ENCODE results near the gene TTC3.

The TTC3 gene

DNA sequence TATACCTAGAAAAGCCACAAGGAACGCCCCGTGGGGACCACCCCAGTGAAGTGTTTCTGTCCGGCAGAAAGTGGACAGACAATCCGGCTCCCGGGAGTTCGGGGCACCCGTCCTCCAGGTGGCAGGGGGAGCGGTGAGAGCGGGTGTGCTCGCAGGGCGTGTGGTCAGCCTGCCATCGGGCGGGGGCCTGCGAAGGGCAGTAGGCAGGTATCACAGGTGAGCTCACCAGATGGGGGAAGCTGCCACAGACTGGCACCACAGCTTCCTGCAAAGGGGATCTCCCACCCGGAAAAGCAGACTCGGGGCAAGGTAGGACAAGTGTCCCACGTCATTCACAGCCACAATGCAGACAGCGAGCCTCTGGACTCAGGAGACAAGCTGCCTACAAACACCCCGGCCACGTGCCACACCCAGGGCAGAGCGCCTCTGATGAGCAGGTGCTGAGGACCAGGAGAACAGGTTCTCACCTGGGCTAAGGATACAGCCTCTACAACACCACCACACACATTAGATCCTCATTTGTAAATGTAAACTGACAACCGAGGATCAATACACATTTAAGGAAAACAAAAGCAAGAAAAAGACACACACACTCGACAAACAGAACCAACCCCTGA, 157.7 kb downstream of the TTC3 start:
- DNase-seq = no peak

DNA sequence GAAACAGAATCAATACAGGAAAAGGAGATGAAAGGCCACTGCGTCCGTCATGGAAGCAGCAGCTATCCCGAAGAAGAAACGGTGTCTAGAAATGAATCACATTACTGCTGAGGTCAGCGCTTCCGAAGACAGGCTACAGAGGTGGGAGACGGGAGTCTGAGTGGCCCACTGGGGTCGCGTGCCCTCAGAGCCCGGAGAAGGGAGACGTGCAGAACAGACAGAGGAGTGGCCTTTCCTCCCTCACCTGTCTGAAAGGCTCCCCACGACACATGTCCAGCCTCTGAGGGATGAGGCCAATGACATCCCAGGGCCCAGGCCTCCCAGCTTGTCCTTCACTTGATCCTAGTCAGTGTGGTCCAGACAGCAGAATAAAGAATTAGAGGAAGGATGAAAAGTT, 158.2 kb downstream of the TTC3 start:
- DNase-seq = no peak

DNA sequence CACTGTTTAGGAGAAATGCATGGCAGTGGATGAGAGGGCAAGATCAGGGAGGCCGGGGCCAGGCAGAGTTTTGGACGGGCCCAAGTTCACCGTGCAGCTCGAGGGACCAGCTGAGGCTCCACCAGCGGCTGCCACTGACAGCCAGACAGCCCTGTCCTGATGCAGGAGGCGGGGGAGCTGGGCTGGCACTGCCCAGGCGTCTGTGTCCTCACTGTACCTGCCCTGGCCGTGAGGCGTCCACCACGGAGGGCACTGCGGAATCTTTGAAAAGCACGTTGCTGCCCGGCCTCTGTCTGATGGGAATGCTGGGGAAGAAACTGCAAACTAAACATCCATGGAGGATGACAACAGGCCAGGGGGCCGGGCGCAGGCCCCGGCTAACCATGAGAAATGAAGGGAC, 158.6 kb downstream of the TTC3 start:
- no peak for DNase-seq

DNA sequence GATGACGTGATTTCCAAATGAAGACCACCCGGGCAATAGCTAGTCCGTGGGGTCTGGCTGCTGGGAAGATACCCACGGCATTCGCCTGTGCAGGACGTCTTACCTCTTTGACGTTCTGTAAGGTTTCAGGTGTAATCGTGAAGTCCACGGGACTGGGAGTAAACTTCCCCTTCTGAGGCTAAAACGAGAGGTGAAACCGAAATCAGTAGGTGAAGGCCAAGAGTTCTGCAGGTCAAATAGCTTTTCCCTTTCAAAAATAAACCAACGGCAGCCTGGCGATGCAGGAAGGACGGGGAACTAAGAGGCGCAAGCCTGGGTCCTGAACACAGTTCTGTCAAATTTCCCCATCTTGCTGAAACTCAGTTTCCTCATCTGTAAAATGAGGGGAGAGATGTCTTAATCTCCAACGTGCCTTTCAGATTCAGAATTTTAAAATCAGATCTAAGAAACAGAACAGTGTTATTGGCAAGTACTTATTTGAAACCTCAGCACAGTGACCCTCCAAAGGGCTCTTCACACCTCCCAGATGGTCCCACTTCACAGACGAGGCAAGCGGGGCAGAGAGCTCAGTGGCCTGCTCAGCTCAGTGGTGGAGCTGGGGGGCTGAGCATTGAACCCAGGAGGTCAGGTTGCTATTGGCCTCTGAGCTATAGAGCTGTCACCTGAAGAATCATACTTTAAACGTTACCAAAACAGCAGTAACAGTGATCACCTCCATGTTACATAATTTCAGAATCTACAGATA, 159.4 kb downstream of the TTC3 start:
- DNase-seq = no peak

DNA sequence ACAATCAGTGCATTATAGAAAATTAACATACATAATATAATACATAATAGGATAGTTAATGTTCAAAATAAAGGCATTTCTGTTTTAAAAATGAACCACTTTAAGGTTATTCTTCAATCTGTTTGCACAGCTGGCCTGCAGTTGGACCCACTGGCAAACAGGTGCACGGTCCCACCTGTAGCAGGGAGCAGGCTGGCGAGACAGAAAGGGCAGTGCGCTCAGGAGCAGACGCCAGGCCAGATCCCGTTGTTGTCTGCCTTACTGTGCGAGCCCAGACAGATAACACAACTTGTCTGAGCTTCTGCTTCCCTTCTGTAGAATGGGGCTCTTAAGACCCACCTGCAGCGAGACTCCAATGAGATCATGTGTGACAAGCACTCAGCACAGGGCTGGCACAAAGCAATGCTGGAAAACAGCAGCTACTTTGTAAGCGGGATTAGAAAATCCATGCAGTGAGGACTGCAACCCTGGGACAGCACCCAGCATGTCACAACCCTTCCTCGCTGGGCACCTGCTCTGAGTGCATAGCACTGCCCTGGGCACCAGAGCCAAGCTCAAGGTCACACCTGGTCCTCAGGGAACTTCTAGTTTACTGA, 160.6 kb downstream of the TTC3 start:
- no peak for DNase-seq

DNA sequence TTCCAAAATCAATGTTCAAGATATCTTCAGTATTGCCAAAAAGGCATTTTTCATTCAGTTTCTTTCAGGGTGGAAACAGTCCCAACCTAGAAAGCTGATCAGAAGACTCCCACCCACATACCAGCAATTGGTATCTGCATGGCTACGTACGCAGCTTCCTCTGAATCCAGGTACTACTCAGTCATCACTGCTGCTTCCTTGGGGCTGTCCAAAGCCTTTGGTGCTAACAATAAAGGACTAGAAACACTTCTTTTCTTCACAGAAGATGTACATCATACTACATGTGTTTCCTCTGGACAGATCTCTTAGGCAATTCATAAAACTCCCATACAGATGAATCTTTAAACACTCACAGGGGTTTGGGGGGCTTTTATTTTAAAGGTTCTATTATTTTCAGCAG, 164.3 kb downstream of the TTC3 start:
- no peak for DNase-seq

DNA sequence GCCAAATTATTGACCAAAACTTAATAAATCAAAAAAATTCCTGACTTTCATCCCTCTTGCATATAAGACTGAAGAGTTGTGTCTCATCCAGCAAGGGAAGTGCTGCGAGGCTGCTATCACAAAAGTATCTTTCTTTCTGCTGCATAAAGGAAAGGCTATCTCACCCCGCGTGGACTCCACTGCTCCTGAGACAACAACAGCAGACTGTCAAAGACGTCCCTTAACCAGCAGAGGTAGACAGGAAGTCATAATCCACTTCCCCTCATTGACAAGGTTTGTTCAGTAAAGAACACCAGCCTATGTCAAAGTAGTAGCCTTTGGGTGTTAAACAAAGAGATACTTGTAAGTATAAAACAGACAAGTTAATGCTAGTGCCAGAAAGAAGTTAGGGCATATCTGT, 164.7 kb downstream of the TTC3 start:
- no peak for DNase-seq

DNA sequence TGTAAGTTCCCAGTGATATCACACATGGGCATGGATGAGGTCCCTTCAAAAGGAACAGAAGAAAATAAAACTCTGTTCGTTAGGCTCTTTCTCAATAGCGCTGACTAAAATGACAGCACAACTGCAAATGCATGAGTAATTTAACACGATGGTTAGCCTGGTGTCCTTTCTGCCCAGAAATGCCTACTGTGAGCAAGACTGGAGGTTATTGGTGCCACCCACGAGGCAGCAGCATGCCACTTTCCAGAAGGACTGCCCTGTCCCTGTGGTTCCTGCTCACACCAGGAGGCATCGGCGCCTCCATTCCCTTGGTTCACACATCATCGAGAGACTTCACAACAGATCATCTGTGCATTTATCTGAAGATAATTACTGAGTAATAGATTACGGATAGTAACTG, 167.9 kb downstream of the TTC3 start:
- no peak for DNase-seq

DNA sequence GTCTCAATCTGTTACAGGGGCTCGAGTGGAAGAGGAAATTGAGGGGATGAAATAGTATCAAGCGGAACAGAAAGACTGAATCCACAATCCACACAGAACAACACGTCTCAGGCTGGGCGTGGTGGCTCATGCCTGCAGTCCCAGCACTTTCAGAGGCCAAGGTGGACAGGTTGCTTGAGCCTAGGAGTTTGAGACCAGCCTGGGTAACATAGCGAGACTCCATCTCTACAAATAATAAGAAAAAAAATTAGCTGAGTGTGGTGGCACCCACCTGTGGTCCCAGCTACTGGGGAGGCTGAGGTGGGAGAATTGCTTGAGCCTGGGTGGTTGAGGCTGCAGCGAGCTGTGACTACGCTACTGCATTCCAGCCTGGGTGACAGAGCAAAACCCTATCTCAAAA, 168.4 kb downstream of the TTC3 start:
- no peak for DNase-seq

DNA sequence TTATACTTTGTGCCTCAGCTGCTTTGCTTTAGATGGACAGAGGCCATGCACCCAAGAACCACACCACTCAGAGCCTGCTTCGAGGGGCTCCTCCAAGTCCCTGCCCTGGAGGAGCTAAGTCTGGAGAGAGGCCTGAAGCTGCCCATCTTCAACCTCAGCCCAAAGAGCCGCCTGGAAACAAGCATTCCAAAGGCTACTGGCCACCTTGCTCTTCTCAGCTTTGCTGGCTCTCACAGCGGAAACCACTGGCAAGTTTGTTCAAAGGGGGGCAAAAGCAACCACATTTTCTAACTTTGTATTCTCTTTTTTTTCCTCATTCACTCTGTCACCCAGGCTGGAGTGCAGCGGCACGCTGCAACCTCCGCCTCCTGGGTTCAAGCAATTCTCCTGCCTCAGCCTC, 170.9 kb downstream of the TTC3 start:
- DNase-seq = no peak

DNA sequence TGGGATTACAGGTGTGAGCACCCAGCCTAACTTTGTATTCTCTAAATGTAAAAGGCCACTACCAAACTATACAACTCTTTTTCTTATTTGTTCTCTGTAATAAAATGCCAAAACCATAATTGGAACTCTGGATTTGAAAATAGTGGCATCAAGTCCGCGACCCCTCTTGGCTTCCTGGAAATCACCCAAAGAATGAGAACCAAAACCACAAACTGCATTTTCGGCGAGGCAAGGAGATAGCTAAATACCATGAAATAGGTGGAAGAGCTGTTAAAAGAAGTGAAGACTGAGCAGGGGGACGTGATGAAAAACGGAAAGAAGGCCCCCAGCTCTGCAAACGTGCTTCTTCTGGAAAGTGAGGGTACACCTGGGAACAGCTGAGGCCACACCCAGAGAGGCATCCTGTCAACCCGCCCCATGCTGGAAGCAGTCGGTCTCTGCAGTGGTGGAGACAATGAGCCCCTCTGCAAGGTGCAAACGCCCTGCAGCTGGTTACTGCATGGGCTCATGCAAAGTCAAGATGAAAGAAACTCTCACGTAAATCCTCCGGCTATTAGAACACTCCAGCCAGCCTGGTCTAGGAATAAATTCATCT, 171.5 kb downstream of the TTC3 start:
- DNase-seq = no peak

DNA sequence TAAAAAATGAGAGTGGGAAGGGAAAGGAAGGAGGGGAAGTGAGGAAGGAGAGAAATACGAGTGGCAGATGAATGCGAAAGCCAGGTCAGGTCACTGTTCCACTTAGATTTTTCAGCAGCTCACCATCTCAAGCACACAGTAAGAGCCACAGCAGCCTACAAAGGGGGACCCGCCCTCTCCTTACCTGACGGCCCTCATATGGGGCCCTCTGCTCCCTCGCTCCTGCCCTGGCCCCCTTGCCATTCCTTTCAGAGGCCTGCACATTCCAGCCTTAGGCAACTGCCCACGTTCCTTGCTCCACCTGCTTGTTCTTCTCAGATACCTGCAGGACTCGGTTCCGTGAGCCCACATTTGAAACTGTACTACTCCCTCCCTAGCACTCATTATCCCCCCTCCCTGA, 172.1 kb downstream of the TTC3 start:
- DNase-seq = no peak

DNA sequence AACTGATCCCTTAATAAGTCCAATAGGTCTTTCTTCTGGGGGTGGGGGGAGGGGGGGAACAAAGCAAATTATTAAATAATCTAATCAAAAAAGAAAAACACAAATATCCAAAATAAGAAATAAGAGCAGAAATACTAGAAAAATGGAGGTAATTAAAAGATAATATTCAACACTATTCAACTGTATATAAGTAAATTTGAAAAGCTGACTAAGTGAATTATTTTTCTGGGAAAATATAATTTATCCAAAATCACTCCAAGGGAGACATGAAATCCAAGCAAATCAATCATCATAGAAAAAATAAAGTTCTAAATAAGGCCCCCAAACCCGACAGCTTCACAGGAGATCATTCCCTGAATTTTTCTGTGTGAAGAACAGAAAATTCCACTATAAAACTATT, 175.2 kb downstream of the TTC3 start:
- DNase-seq = no peak

DNA sequence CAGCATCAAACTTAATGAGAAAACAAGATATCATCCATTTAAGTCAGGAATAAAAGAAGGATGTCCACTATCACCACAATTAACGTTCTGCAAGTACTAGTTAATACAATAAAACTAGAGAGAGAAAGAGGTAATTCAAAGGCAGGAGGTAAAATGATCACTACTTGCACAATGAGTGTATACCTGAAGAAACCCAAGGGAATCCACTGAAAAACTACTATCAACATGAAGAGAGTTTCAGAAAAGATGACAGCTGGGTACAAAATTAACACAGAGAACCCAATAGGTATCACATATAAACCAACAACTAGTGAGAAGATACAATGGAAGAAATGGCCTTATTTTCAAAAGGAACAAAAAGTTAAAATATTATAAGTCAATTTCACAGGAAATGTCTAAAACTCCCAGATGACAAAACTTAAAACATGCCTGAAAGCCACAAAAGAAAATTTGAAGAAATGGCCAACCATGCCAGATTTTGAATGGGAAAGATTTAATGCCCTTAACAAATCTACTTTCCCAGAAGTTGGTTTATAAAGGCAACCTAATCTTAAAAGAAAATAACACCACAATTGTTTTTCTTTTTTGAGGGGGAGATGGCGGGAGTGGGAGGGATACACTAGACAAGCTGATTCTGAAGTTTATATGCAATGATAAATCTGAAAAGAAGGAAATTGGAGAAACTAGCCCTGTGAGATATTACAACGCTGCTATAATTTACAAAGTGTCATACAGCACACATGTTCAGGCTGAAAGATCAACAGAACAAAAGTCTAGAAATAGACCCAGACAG, 176.3 kb downstream of the TTC3 start:
- no peak for DNase-seq

DNA sequence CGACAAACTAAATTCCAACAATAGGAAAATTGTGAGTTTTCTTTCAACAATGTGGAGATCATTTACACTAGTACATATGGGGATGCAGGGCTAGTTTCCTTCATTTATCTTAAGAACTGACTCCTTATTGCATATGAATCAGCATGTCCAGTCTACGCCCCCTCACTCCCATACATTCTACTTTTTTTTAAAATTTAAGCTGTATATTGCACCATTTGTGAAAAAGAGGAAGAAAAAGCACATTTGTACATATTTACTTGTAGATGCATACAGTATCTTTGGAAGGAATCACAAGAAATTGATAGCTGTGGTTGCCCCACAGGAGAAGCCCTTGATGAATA, 178.2 kb downstream of the TTC3 start:
- no peak for DNase-seq
